ENCODE results near the gene DEPDC5. TPM values are rescaled to one million over a fixed set of nuclear protein-coding genes. Genes with fewer than 3 reads are reported as not detected.

Gene DEPDC5
- total RNA-seq, 4 donors from 2014 or later: 17.5 to 30.4 (median 22.8) TPM

- no peak for TF ChIP-seq POLR2A (IDR thresholded peaks at IDR 0.05)
- no peak for TF ChIP-seq CTCF (IDR thresholded peaks at IDR 0.05)
- H3K9me3 ChIP-seq: no peaks in the 10 kb centered on the region
- peaks cover 22 to 28% of the 10 kb centered on the region in 2 donors for H3K36me3 ChIP-seq
- no peak for DNase-seq
- no peaks in the 10 kb centered on the region for H3K4me1 ChIP-seq
- intact Hi-C loops (cut with DNase I): no loop called here
- H3K27me3 ChIP-seq: no peaks in the 10 kb centered on the region
- H3K4me3 ChIP-seq (replicated peaks in 1 of 3): no peak overlapping the region
- 97 to 98% methylated on average over 7 of the region's 7 CpGs for WGBS, 2 donors
- no peak overlapping the region for H3K27ac ChIP-seq
Observed at GRCh38 chr22:31719850-31720471, 33.9 kb upstream of the DEPDC5 start.

DNA sequence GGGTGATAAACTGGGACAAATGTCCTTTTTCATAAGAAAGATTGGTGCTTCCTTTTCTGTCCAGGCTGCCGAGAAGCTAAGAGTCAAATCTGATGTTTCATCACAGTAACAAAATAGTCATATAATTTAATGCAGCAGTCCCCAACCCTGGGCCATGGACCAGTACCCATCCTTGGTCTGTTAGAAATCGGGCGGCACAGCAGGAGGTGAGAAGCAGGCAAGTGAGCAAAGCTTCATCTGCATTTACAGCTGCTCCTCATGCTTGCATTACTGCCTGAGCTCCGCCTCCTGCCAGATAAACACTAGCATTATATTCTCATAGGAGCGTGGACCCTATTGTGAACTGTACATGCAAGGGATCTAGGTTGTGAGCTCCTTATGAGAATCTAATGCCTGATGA is 30.1 kb upstream of the DEPDC5 start:
- Histone ChIP-seq H3K4me3 (replicated peaks in 1 of 3) (no peak overlapping the region), H3K36me3 (peaks cover 0 to 9% of the 10 kb centered on the region in 2 donors), H3K9me3 (no peaks in the 10 kb centered on the region), H3K27ac (no peak overlapping the region), H3K4me1 (no peaks in the 10 kb centered on the region), H3K27me3 (no peaks in the 10 kb centered on the region)
- no peak for DNase-seq
- WGBS, 2 donors: 96 to 97% methylated on average over 5 of the region's 5 CpGs
- intact Hi-C loops (cut with DNase I): no loop called here
- no peak for TF ChIP-seq CTCF (IDR thresholded peaks at IDR 0.05)
- no peak for TF ChIP-seq POLR2A (IDR thresholded peaks at IDR 0.05)

- no peak for TF ChIP-seq POLR2A (IDR thresholded peaks at IDR 0.05)
- TF ChIP-seq CTCF (IDR thresholded peaks at IDR 0.05): no peak
- 86 to 90% methylated on average over 3 of the region's 3 CpGs for WGBS, 2 donors
Observed at GRCh38 chr22:31726692-31727091, 27.1 kb upstream of the DEPDC5 start.

GRCh38 chr22:31728857-31729256 is 25.0 kb upstream of the DEPDC5 start:
- Histone ChIP-seq H3K27ac (no peak overlapping the region), H3K4me3 (replicated peaks in 1 of 3) (no peak overlapping the region), H3K4me1 (no peaks in the 10 kb centered on the region), H3K9me3 (no peaks in the 10 kb centered on the region), H3K27me3 (no peaks in the 10 kb centered on the region), H3K36me3 (peaks cover 0 to 2% of the 10 kb centered on the region in 2 donors)
- TF ChIP-seq POLR2A (IDR thresholded peaks at IDR 0.05) (no peak), CTCF (IDR thresholded peaks at IDR 0.05) (no peak)
- WGBS, 2 donors: 96 to 97% methylated on average over 4 of the region's 4 CpGs
- DNase-seq: no peak
- intact Hi-C loops (cut with DNase I): no loop called here

More at GRCh38 chr22:31726692-31727091, 27.1 kb upstream of the DEPDC5 start:
- Histone ChIP-seq H3K4me1 (no peaks in the 10 kb centered on the region), H3K27ac (no peak overlapping the region), H3K9me3 (no peaks in the 10 kb centered on the region), H3K27me3 (no peaks in the 10 kb centered on the region), H3K4me3 (replicated peaks in 1 of 3) (no peak overlapping the region), H3K36me3 (peaks cover 0 to 4% of the 10 kb centered on the region in 2 donors)
- intact Hi-C loops (cut with DNase I): no loop called here
- DNase-seq: no peak

GRCh38 chr22:31730344-31730711 is 23.5 kb upstream of the DEPDC5 start:
- H3K4me1 ChIP-seq: no peaks in the 10 kb centered on the region
- no peaks in the 10 kb centered on the region for H3K27me3 ChIP-seq
- intact Hi-C loops (cut with DNase I): no loop called here
- H3K9me3 ChIP-seq: no peaks in the 10 kb centered on the region
- DNase-seq: no peak
- no peak for TF ChIP-seq CTCF (IDR thresholded peaks at IDR 0.05)
- no peak for TF ChIP-seq POLR2A (IDR thresholded peaks at IDR 0.05)
- WGBS, 2 donors: 88 to 91% methylated on average over 8 of the region's 8 CpGs
- H3K4me3 ChIP-seq (replicated peaks in 1 of 3): no peak overlapping the region
- no peak overlapping the region for H3K27ac ChIP-seq
- H3K36me3 ChIP-seq: no peaks in the 10 kb centered on the region
